GM23248 (cell line): ENCODE results near the gene CDY2A. TPM values are rescaled to one million over a fixed set of nuclear protein-coding genes. Genes with fewer than 3 reads are reported as not detected.
"Not testable (repeated sequence)": the region's sequence is repeated elsewhere in the genome, so short reads cannot be mapped to it uniquely, and the experiment has no call there.

Source experiments
- DNase-seq: peaks from one replicate; pipeline ENCODE4 v3.0.0-alpha.2; 2015
- H2AFZ ChIP-seq: fragments of 200-600 bp; sonication (generic); 2 replicates; pipeline ENCODE4 v1.6.1; 2016; ENCODE audit warnings: antibody characterized with exemption
- H3F3A ChIP-seq: fragments of 200-600 bp; sonication (generic); 2 replicates; pipeline ENCODE4 v1.6.1; 2016; ENCODE audit warnings: mild to moderate bottlenecking, antibody characterized with exemption, mixed run types; ENCODE audit not compliant: insufficient read depth
- H3K27ac ChIP-seq: fragments of 200-600 bp; sonication (generic); 2 replicates; pipeline ENCODE4 v1.5.1; 2016; ENCODE audit warnings: mild to moderate bottlenecking
- H3K27me3 ChIP-seq: fragments of 200-600 bp; sonication (generic); replicated peaks from 2 replicates; pipeline ENCODE4 v1.6.1; 2016; ENCODE audit warnings: mild to moderate bottlenecking; ENCODE audit not compliant: insufficient read depth
- H3K36me3 ChIP-seq: fragments of 200-600 bp; sonication (generic); 2 replicates; pipeline ENCODE4 v1.6.1; 2016; ENCODE audit warnings: low read depth, mild to moderate bottlenecking
- H3K4me1 ChIP-seq: fragments of 200-600 bp; sonication (generic); 2 replicates; pipeline ENCODE4 v1.6.1; 2016; ENCODE audit warnings: mild to moderate bottlenecking; ENCODE audit not compliant: insufficient read depth
- H3K4me2 ChIP-seq: fragments of 200-600 bp; sonication (generic); one replicate; pipeline ENCODE4 v1.6.1; 2016; ENCODE audit warnings: mild to moderate bottlenecking; ENCODE audit not compliant: unreplicated experiment
- H3K4me3 ChIP-seq: fragments of 200-600 bp; sonication (generic); 2 replicates; pipeline ENCODE4 v1.5.1; 2016; ENCODE audit warnings: mild to moderate bottlenecking
- H3K79me2 ChIP-seq: fragments of 200-600 bp; sonication (generic); 2 replicates; pipeline ENCODE4 v1.6.1; 2016; ENCODE audit warnings: mild to moderate bottlenecking; ENCODE audit not compliant: insufficient read depth
- H3K9ac ChIP-seq: fragments of 200-600 bp; sonication (generic); 2 replicates; pipeline ENCODE4 v1.6.1; 2016; ENCODE audit warnings: mild to moderate bottlenecking
- H3K9me2 ChIP-seq: fragments of 200-600 bp; sonication (generic); 2 replicates; pipeline ENCODE4 v1.6.1; 2016; ENCODE audit warnings: mixed run types, mild to moderate bottlenecking, moderate library complexity; ENCODE audit not compliant: insufficient read depth
- H3K9me3 ChIP-seq: fragments of 200-600 bp; sonication (generic); one replicate; pipeline ENCODE4 v1.6.1; 2017; ENCODE audit warnings: low read depth
- H4K20me1 ChIP-seq: fragments of 200-600 bp; sonication (generic); 2 replicates; pipeline ENCODE4 v1.6.0; 2016; ENCODE audit not compliant: insufficient read depth
- WGBS, 2 experiments: methylation state at CpG; one replicate each; pipeline ENCODE4 v1.1.6; 2015 to 2017; ENCODE audit warnings: low lambda C conversion rate in 2 of 2, low coverage in 1 of 2; ENCODE audit errors: missing lambda C conversion rate in 2 of 2; 5-methylcytosine and 5-hydroxymethylcytosine counted together
- in situ Hi-C: fragments of 300-500 bp; cut with MboI; formaldehyde crosslinking; loops from 2 replicates; pipeline ENCODE4 v1.15.0; 2020
- polyA plus RNA-seq: library from polyadenylated mRNA; unstranded; fragments of >200 nt; fragmentation: Nextera tagmentation; extraction: Ambion mirVana; gene quantifications from 2 replicates; pipeline ENCODE4 v1.2.1, GENCODE V29; 2016
- total RNA-seq: library from RNA; depleted of rRNA; stranded (reverse); fragments of >200 nt; shearing (Covaris generic); gene quantifications from 2 replicates; pipeline ENCODE4 v1.2.3, GENCODE V29; 2014; rRNA removed

The CDY2A gene, protein sequence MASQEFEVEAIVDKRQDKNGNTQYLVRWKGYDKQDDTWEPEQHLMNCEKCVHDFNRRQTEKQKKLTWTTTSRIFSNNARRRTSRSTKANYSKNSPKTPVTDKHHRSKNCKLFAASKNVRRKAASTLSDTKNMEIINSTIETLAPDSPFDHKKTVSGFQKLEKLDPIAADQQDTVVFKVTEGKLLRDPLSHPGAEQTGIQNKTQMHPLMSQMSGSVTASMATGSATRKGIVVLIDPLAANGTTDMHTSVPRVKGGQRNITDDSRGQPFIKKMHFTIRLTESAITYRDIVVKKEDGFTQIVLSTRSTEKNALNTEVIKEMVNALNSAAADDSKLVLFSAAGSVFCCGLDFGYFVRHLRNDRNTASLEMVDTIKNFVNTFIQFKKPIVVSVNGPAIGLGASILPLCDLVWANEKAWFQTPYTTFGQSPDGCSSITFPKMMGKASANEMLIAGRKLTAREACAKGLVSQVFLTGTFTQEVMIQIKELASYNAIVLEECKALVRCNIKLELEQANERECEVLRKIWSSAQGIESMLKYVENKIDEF
- total RNA-seq (not detected in 2 replicates), polyA plus RNA-seq (not detected in 2 replicates)

- H3K9ac ChIP-seq, H3K4me2 ChIP-seq, H3K9me2 ChIP-seq, H4K20me1 ChIP-seq, in situ Hi-C loops, H3K4me3 ChIP-seq, H3K36me3 ChIP-seq, H3K9me3 ChIP-seq, H2AFZ ChIP-seq, H3K27ac ChIP-seq, H3K4me1 ChIP-seq, H3F3A ChIP-seq, H3K27me3 ChIP-seq, DNase-seq, H3K79me2 ChIP-seq: not testable (repeated sequence)
- WGBS, 2 experiments = no CpG with 5 or more reads among the region's 2 CpGs
Measured at GRCh38 chrY:18025487-18025886, at the start of gene CDY2A. TSS of gene CDY2A (plus strand) at chrY:18025787. CDS start at chrY:18026115, 328 bp downstream.

GRCh38 chrY:17997586-17997985, 28.0 kb upstream of the CDY2A start:
- WGBS, 2 experiments = no CpG with 5 or more reads among the region's 3 CpGs
- H3K36me3 ChIP-seq = not testable (repeated sequence)

GRCh38 chrY:17998266-17998665, 27.3 kb upstream of the CDY2A start:
- WGBS, 2 experiments = no CpG with 5 or more reads among the region's 2 CpGs
- H3K4me2 ChIP-seq, H3K9me3 ChIP-seq, H3K9me2 ChIP-seq, H4K20me1 ChIP-seq, DNase-seq, H3K79me2 ChIP-seq, H3F3A ChIP-seq, in situ Hi-C loops, H3K9ac ChIP-seq, H3K27me3 ChIP-seq, H3K4me3 ChIP-seq, H3K36me3 ChIP-seq, H2AFZ ChIP-seq, H3K4me1 ChIP-seq, H3K27ac ChIP-seq: not testable (repeated sequence)

More at GRCh38 chrY:17997586-17997985, 28.0 kb upstream of the CDY2A start:
- H3F3A ChIP-seq, H4K20me1 ChIP-seq, H3K9me3 ChIP-seq, in situ Hi-C loops, H3K9ac ChIP-seq, H3K27ac ChIP-seq, H3K4me2 ChIP-seq, DNase-seq, H3K4me1 ChIP-seq, H3K9me2 ChIP-seq, H3K79me2 ChIP-seq, H3K27me3 ChIP-seq, H2AFZ ChIP-seq, H3K4me3 ChIP-seq: not testable (repeated sequence)

DNA sequence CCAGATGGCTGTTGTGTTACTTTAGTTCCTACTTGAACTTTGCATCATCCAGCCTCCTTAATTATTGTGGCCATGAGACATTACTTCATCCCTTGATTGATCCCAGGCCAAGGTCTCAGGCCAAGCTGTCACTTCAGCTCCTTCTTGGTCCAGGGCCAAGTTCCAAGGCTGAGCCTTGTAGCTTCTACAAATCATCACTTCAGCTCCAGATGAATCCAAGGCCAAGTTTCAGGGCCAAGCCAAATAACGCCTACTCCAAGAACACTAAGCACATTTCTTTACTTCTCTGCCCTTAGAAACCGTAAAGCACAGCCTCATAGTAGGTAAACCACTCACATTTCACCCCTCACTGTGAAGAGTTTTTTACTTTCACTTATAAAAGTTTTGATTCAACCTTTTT, 1.7 kb upstream of the CDY2A start:
- no CpG with 5 or more reads among the region's 2 CpGs for WGBS, 2 experiments
- H3K27me3 ChIP-seq, H3K9me3 ChIP-seq, H3K4me1 ChIP-seq, H3K4me3 ChIP-seq, in situ Hi-C loops, H3K27ac ChIP-seq, H3K36me3 ChIP-seq, H4K20me1 ChIP-seq, H2AFZ ChIP-seq, DNase-seq, H3F3A ChIP-seq, H3K79me2 ChIP-seq, H3K9ac ChIP-seq, H3K9me2 ChIP-seq, H3K4me2 ChIP-seq: not testable (repeated sequence)

- H3K36me3 ChIP-seq = not testable (repeated sequence)
- WGBS, 2 experiments = no CpG with 5 or more reads among the region's 1 CpG
Measured at GRCh38 chrY:18028845-18029244, 3.3 kb downstream of the CDY2A start.

DNA sequence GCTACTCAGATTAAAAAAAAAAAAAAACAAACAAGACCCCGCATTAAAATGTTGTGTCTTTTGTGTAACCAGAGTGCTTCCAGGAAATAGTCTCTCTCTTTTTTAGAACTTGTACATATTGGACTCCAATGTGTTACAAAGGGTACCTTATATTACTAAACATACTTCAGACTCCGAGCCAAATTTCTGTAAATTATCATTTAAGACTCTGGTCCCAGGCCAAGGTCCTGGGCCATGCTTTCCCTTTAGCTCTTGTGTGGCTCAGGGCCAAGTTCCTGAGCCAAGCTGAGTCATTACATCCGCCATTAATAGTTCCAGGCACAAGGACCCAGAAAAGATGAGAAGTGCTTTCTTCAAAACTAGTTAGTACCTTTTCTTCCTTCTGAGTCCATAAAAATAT, 4.6 kb downstream of the CDY2A start:
- in situ Hi-C loops, H3K9ac ChIP-seq: not testable (repeated sequence)

More at GRCh38 chrY:18028845-18029244, 3.3 kb downstream of the CDY2A start:
- H3K27ac ChIP-seq, H3K4me3 ChIP-seq, H3K9me2 ChIP-seq, DNase-seq, H2AFZ ChIP-seq, H3K4me1 ChIP-seq, in situ Hi-C loops, H3K4me2 ChIP-seq, H3K27me3 ChIP-seq, H3K9ac ChIP-seq, H3K79me2 ChIP-seq, H3F3A ChIP-seq, H3K9me3 ChIP-seq, H4K20me1 ChIP-seq: not testable (repeated sequence)

DNA sequence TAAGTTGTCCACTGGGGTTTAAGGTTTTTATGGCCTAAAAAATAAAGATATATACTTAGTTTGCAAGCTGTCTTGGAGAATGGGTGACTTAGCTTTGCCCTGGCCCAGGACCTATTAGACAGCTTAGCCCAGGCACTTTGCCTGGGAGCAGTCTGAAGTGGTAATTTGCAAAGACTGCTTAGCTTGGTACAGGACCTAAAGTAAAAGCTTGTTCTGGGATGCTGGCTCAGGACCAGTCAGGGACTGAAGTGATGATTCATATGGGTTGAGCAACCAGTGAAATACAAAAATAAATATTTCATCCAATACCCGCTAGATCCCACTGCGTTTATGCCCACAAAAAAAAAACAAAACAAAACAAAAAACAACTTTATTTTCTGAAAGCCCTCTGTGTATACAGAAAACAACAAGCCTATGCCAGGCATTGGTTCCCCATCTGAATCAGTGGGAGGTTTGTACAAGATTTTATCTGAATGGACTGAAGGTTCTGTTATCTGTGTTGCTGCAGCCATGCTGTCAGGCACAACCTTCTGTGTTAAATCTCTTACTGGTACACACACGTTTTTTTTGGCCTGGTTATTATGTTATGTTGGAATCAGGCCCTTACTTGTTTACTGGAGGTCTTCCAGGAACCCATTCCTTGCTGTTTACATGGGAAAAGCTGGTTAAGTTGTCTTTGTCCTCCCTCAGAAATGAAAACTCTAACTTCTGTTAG, 8.7 kb downstream of the CDY2A start:
- H3K4me2 ChIP-seq, H3F3A ChIP-seq, H3K27ac ChIP-seq, H3K36me3 ChIP-seq, H3K9me3 ChIP-seq, DNase-seq, H2AFZ ChIP-seq, H3K4me3 ChIP-seq, H3K9ac ChIP-seq, H3K27me3 ChIP-seq, H3K79me2 ChIP-seq, H3K9me2 ChIP-seq, H4K20me1 ChIP-seq, in situ Hi-C loops, H3K4me1 ChIP-seq: not testable (repeated sequence)
- no CpG with 5 or more reads among the region's 3 CpGs for WGBS, 2 experiments

More for the DNA sequence above, 4.6 kb downstream of the CDY2A start:
- not testable (repeated sequence) for H3K79me2 ChIP-seq, H3K4me2 ChIP-seq, H3K4me3 ChIP-seq, H2AFZ ChIP-seq, H3K9me2 ChIP-seq, H3K9me3 ChIP-seq, H3K36me3 ChIP-seq, H3K27ac ChIP-seq, H3K4me1 ChIP-seq, DNase-seq, H4K20me1 ChIP-seq, H3F3A ChIP-seq, H3K27me3 ChIP-seq
- whole genome bisulfite sequencing, 2 experiments = no CpG with 5 or more reads among the region's 3 CpGs
